ENCODE results near the gene ALG12. TPM values are rescaled to one million over a fixed set of nuclear protein-coding genes. Genes with fewer than 3 reads are reported as not detected.

The ALG12 gene
- total RNA-seq, 1 donor from 2014 or later: 15.6 TPM

- intact Hi-C loops (cut with micrococcal nuclease): no loop called here
Measured at GRCh38 chr22:49892226-49892899, 25.9 kb downstream of the ALG12 start.

- intact Hi-C loops (cut with micrococcal nuclease): no loop called here
Measured at GRCh38 chr22:49889071-49889470, 29.2 kb downstream of the ALG12 start.

GRCh38 chr22:49887702-49888101, 30.5 kb downstream of the ALG12 start:
- intact Hi-C loops (cut with micrococcal nuclease): no loop called here

DNA sequence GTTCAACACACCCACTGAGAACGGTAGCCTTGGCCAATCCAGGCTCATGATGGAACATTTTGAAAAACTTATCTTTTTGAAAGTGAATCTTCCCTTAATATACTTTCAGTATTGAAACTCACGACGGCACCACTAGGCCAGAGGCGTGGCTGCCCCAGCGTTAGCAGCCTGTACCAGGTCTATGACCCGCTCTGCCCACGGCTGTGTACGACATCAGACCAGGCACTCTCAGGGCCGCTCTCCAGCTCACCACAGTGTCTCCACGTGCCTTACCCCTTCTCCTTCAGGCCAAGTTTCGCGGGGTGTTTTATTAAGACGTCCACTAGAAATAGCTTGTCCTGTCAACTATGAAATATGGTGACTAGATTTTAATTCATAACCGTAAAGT, 31.2 kb downstream of the ALG12 start:
- intact Hi-C loops (cut with micrococcal nuclease): no loop called here

GRCh38 chr22:49886346-49887063, 31.7 kb downstream of the ALG12 start:
- intact Hi-C loops (cut with micrococcal nuclease): no loop called here

GRCh38 chr22:49885881-49886280, 32.4 kb downstream of the ALG12 start:
- intact Hi-C loops (cut with micrococcal nuclease): no loop called here

DNA sequence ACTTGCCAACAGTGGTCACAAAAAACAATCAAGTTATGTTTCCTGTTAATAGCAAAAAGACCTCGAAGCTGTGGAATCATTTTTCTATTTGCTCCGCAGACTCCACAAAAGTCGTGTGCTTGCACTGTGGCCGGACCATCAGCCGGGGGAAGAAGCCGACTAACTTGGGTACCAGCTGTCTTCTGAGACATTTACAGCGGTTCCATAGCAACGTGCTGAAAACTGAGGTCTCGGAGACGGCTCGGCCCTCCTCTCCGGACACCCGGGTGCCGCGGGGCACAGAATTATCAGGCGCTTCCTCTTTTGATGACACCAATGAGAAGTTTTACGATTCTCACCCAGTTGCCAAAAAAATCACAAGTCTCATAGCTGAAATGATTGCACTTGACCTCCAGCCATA, 33.0 kb downstream of the ALG12 start:
- intact Hi-C loops (cut with micrococcal nuclease): no loop called here

GRCh38 chr22:49884503-49885260, 33.6 kb downstream of the ALG12 start:
- intact Hi-C loops (cut with micrococcal nuclease): no loop called here

DNA sequence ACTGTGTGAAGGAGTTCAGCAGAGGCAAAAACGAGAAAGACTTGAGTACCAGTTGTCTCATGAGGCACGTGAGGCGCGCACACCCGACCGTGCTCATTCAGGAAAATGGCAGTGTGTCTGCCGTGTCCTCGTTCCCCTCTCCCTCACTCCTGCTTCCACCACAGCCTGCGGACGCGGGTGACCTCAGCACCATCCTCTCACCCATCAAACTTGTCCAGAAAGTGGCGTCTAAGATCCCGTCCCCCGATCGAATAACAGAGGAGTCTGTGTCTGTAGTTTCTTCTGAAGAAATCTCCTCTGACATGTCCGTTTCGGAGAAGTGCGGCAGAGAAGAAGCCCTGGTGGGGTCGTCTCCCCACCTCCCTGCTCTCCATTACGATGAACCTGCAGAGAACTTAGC, 34.2 kb downstream of the ALG12 start:
- intact Hi-C loops (cut with micrococcal nuclease): no loop called here

DNA sequence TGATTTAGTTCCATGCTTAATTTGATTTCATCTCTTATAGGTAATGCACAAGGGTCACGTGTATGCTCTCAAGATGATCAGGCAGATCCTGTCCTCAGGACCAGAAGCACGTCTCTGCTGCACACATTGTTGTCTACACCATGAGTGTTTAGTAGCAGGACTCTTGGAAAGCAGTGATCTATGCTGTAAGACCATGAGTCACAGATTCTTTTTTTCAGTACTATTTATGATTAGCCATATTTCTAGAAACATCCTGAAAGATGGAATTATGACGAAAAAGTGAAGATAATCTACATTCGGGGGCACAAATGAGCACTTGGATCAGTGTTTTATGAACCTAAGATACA, 35.0 kb downstream of the ALG12 start:
- intact Hi-C loops (cut with micrococcal nuclease): no loop called here

DNA sequence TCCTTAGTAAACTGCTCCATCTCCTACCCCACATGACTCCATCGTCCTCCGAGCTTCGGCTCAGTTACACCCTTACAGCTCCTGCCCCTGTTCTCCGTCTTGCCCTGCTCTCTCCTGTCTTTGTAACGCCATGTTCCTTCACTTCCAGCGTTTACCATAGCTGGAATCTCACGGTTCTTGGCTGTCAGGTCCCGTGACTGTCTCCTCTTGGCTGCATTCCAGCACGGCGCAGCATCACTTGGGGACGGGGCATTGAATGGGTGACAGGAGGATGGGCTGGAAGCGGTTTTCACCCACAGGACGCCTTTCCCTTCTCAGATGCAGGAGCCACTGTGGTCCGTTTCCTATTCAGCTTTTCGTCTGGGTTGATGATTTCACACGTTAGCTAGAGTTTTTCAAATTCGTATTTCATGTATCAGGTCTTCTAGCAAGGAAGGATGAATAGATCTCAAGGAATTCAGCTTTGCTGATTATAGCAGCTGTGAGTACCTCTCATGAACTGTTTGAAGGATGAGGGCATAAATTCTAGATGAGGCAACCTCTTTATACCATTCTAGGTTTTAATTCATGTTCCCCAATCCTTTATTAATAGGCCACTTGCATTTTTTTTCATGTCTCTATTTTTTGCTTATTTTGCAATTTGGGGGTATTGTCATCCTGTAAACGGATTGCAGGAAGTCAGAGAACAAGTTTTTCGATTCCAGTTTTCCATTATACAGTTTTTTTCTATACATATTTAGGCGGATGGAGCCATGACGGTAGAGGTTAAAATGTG, 35.5 kb downstream of the ALG12 start:
- intact Hi-C loops (cut with micrococcal nuclease): no loop called here

- intact Hi-C loops (cut with micrococcal nuclease): no loop called here
Measured at GRCh38 chr22:49881856-49882255, 36.4 kb downstream of the ALG12 start.

DNA sequence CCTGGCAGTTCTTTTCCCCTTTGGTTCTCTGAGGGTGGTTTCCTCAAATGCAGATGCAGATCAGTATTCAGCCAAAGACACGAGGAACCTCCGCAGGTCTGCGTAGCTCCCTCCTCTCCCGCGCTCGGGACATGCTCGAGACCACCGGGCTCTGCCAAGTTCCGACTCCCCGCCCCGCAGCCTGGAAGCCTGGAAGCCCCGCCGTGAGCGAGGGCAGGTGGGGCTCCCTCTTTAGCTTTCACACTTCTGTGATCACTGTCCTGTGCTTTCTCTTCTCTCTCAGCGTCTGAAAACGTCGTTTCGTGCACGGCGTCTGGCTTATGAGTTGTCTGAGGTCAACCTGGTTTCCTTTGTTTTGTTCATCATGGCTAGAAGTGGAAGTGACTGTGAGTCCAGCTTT, 38.0 kb downstream of the ALG12 start:
- intact Hi-C loops (cut with micrococcal nuclease): no loop called here

DNA sequence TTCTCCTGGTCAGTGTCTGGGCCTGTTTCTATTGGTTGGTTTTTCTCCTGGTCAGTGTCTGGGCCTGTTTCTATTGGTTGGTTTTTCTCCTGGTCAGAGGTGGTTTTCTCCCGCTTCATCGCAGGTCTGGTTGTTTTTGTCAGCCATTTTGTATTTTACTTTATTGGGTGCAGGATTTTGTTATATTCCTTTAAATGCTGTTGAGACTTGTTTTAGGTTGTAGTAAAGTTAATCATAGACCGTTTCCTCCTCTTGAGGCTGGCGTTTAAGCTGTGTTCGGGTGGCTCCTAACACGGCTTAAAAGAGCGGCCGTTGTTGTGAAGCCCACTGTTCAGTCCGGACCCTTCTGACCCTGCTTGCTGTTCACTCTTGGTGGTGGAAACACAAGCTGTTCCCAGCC, 38.4 kb downstream of the ALG12 start:
- intact Hi-C loops (cut with micrococcal nuclease): no loop called here

DNA sequence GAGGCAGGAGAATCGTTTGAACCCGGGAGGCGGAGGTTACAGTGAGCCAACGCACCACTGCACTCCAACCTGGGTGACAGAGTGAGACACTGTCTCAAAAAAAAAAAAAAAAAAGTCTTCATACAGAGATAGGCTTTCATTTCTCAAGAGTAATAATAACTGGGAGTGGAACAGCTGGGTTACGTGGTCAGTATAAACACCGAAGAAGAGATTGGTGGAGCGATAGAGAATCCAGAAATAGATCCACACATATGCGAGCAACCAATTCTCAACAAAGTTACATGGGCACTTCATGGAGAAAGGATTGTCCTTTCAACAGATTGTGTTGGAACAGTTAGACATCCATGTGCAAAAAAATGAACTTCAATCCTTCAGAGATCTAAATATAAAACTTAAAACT, 40.0 kb downstream of the ALG12 start:
- intact Hi-C loops (cut with micrococcal nuclease): no loop called here

GRCh38 chr22:49877642-49878041, 40.6 kb downstream of the ALG12 start:
- intact Hi-C loops (cut with micrococcal nuclease): no loop called here

DNA sequence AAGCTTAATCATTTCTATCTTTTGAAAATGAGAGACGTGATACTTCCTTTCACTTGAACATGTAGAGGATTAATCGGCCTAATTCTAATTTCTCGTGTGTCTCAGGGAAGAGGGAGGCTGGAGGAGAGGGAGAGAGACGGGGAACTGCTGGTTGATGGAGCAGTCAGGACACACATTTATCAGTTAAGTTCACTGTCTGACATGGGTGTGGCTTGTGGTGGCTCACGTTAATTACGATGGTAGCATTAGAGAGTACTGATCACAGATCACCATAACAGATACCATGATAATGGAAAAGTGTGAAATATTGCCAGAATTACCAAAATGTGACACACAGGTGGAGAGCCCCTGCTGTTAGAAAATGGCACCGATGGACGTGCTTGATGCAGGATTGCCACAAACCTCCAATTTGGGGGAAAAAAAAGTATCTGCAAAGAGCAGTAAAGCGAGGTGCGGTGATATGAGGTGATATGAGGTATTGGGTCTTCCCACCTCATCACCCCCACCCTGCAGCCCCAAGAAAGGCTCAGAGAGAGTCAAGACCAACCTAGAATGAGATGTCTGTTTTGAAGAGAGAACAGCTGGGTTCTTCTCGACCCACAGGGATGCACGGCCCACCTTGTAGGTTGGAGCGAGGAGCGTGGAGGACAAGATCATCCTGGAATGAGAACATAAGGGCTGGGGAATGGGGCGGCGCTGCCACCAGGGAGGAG, 44.9 kb downstream of the ALG12 start:
- intact Hi-C loops (cut with micrococcal nuclease): no loop called here

DNA sequence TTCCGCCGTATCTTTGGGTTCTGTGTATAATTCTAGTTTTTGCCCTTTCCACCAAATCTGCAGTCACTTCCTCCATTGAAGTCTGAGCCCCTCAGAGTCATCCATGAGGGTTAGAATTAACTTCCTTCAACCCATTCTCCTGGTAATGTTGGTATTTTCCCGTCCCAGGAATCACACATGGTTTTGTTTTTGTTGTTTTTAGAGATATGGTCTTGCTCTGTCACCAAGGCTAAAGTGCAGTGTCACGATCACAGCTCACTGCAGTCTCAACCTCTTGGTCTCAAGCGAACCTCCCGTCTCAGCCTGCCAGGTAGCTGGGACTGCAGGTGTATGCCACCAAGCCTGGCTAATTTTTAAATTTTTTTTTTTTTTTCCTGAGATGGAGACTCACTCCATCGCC, 45.9 kb downstream of the ALG12 start:
- intact Hi-C loops (cut with micrococcal nuclease): no loop called here

DNA sequence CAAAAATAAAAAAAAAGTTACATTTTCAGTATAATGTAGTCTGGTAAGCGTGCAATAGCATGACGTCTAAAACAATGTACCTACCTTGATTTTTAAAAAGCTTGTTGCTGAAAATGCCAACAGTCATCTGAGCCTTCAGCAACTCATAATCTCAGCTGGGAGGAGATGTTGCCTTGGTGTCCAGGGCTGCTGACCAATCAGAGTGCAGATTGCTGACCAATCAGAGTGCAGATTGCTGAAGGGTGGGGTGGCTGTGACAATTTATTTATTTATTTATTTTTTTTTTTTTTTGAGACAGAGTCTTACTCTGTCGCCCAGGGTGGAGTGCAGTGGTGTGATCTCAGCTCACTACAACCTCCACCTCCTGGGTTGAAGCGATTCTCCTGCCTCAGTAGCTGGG, 46.8 kb downstream of the ALG12 start:
- intact Hi-C loops (cut with micrococcal nuclease): loop anchor here (2.0 kb wide), 1 partner anchor 17 kb away; no protein-coding TSS in a partner anchor

DNA sequence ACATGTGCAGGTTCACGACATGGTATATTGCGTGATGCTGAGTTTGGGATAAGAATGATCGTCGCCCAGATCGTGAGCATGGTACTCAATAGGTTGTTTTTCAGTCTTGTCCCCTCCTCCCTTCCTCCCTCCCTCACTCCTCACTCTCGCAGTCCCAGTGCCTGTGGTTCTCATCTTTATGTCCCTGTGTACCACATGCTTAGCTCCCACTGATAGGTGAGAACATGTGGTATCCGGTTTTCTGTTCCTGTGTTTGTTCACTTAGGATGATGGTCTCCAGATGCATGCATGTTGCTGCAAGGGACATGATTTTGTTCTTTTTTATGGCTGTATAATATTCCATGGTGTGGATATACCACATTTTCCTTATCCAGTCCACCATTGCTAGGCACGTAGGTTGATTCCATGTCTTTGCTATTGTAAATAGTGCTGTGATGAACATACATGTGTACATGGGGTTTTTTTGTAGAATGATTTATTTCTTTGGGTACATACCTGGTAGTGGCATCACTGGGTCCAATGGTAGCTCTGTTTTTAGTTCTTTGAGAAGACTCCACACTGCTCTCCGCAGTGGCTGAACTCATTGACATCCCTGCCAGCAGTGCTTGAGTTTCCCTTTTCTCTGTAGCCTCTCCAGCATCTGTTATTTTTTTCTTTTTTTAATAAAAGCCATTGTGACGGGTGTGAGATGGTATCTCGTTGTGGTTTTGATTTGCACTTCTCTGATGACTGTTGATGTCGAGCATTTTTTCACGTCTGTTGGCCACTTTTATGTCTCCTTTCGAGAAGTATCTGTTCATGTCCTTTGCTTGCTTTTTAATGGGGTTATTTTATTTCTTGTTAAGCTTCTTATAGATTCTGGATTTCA, 48.2 kb downstream of the ALG12 start:
- intact Hi-C loops (cut with micrococcal nuclease): loop anchor here (2.0 kb wide), 1 partner anchor 15 kb away; no protein-coding TSS in a partner anchor

All from T-helper 2 cell treated with Interferon-gamma antibody and Interleukin-4, amounts not matched to agents 100 ng/mL and 5 ng/mL, for 36 hours (primary cell).